Activated B cell treated with CpG ODN at 0.5 μM for 24 hours (primary cell): ENCODE measurements around the gene ARHGAP9. TPM values are rescaled to one million over a fixed set of nuclear protein-coding genes. Genes with fewer than 3 reads are reported as not detected.

ENCODE experiments used
- ATAC-seq: fragments of 200-7000 bp; cut with Tn5 transposase; one replicate; pipeline ENCODE4 v1.10.0; 2021; ENCODE audit warnings: low read depth, mild to moderate bottlenecking, moderate library complexity
- CTCF ChIA-PET: fragments of 350-600 bp; sonication (Branson Sonifier 250); formaldehyde crosslinking; loops from one replicate; lab custom pipeline; 2021; ENCODE audit warnings: antibody characterized with exemption; lab: Charles Lee
- POLR2A ChIA-PET: fragments of 350-600 bp; sonication (Branson Sonifier 250); formaldehyde crosslinking; loops from one replicate; lab custom pipeline; 2021; ENCODE audit warnings: antibody characterized with exemption; lab: Charles Lee
- DNase-seq: peaks from one replicate; pipeline ENCODE4 v3.0.0; 2022
- H3K27ac Mint-ChIP-seq: one replicate; pipeline ENCODE4 v1.8.0; 2020; ENCODE audit warnings: mixed read lengths
- H3K27me3 Mint-ChIP-seq: one replicate; pipeline ENCODE4 v1.8.0; 2021; ENCODE audit warnings: mixed read lengths
- H3K36me3 Mint-ChIP-seq: one replicate; pipeline ENCODE4 v1.8.0; 2021; ENCODE audit warnings: low read depth, mixed read lengths
- H3K4me1 Mint-ChIP-seq: one replicate; pipeline ENCODE4 v1.8.0; 2021; ENCODE audit warnings: mixed read lengths
- H3K4me3 Mint-ChIP-seq: one replicate; pipeline ENCODE4 v1.8.0; 2020; ENCODE audit warnings: mild to moderate bottlenecking, mixed read lengths
- H3K9me3 Mint-ChIP-seq: one replicate; pipeline ENCODE4 v1.8.0; 2020; ENCODE audit warnings: mixed read lengths
- CTCF ChIP-seq: fragments of 200-600 bp; IDR thresholded peaks from one replicate; pipeline ENCODE4 v1.8.0; 2022; ENCODE audit warnings: antibody characterized with exemption, mild to moderate bottlenecking
- intact Hi-C: fragments of 100-400 bp; cut with micrococcal nuclease; formaldehyde crosslinking; loops from one replicate; pipeline ENCODE4 v1.15.1; 2024
- total RNA-seq: library from RNA; stranded (reverse); gene quantifications from 2 replicates; pipeline ENCODE4 v1.2.3, GENCODE V29; 2022

The ARHGAP9 gene
- total RNA-seq, 1 donor from 2014 or later = 98.8 TPM

DNA sequence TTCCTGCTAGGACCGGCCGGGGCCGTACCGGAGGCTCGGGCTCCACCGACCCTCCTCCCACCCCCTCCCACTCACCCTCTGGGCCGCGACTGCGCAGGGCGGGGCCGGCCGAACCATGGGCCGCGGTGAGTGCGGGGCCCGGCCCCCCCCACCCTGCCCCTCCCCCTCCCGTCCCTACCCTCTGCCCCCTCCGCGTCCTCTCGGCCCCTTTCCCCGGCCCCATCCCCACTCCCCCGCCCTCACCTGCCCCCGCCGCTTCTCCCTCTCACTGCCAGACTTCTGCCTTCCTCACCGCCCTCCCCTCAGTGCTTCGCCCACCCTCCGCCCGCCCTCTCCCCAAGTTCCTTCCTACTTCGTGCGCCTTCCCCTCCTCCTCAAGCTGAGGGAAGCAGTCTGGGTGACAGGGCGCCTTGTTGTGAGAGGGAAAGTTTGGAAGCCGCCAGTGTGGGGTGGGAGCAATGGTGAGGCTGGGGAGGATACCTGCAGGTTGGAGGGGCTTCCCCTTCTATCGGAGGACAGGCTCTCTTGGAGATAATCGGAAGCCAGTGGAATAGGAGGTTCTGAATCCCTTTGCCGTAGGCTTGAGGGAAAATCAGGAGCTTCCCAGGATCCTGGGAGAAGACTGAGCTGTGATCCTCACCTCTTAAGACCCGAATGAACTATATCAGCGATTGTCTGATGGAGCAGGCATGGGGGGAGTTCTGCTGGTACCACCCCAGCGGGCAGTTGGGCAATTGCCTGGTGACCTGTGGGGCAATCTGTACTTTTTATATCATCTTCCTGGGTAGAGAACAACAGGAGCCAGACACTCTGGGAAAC lies 43.4 kb upstream of the ARHGAP9 start:
- H3K27me3 Mint-ChIP-seq = no peaks in the 10 kb centered on the region
- H3K9me3 Mint-ChIP-seq = no peaks in the 10 kb centered on the region
- ATAC-seq (no peak), DNase-seq (no peak)
- intact Hi-C loops = loop anchor here (1.0 to 5.0 kb wide), 8 partner anchors 24 to 1696 kb away; partner anchors contain the start of genes DCTN2, DNAJC14, PIP4K2C and RPL41
- H3K27ac Mint-ChIP-seq = peak overlapping the region; percentile 86
- TF ChIP-seq CTCF = no peak
- ChIA-PET POLR2A (interaction anchor here (0.5 to 2.2 kb wide), 8 partner anchors 9 to 805 kb away, joined by 3 to 18 read pairs (median 5); partner anchors contain the start of genes ARHGAP9 and DCTN2), CTCF (no interaction called here)
- peaks cover 52% of the 10 kb centered on the region for H3K4me1 Mint-ChIP-seq
- peak overlapping the region; percentile 92 for H3K4me3 Mint-ChIP-seq
- peaks cover 57% of the 10 kb centered on the region for H3K36me3 Mint-ChIP-seq

- H3K27me3 Mint-ChIP-seq = no peaks in the 10 kb centered on the region
- peaks cover 60% of the 10 kb centered on the region for H3K36me3 Mint-ChIP-seq
- H3K27ac Mint-ChIP-seq = peak within 1 kb of the TSS; percentile 99
- DNase-seq = peak; percentile 90
- no peaks in the 10 kb centered on the region for H3K9me3 Mint-ChIP-seq
- ChIA-PET POLR2A (interaction anchor here (1.2 to 2.2 kb wide), 3 partner anchors 9 to 42 kb away, joined by 3 to 18 read pairs (median 10); partner anchors contain the start of genes ARHGAP9 and DCTN2), CTCF (no interaction called here)
- TF ChIP-seq CTCF = no peak
- H3K4me3 Mint-ChIP-seq = peak within 1 kb of the TSS; percentile 98
- H3K4me1 Mint-ChIP-seq = peaks cover 58% of the 10 kb centered on the region
- intact Hi-C loops = loop anchor here (1.0 to 5.0 kb wide), 8 partner anchors 25 to 1695 kb away; partner anchors contain the start of genes DCTN2, DNAJC14, PIP4K2C and RPL41
- ATAC-seq = peak; percentile 34
Observed at GRCh38 chr12:57522011-57522886, 42.6 kb upstream of the ARHGAP9 start, which contains the start of gene MBD6. Gene MBD6 (plus strand): TSS chr12:57522824. CDS start chr12:57524304, 1,480 bp downstream.

DNA sequence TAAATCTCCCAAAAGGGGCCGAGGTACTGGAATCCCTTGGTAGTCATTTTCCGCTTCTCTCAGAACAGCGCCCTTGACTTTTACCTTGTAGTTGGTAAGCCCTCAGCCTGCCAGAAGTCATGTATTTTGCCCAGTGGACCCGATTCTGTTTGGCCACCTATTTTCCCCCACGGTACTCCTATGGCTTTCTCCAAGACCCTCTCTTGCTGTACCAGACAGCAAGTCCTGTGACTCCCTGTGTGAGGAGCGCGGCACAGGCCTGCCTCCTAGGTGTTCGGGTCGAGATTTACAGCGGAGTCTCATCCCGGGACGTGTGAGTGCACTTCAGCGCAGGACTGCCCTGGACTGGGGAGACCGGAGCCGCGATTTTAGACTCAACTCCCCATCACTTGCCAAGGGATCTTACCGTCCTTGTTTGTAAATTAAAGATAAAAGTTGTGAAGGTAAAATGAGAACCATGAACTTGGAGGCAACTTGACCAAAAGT lies 41.9 kb upstream of the ARHGAP9 start:
- no peak for TF ChIP-seq CTCF
- CTCF ChIA-PET = no interaction called here
- Mint-ChIP-seq H3K9me3 (no peaks in the 10 kb centered on the region), H3K4me1 (peaks cover 59% of the 10 kb centered on the region), H3K27me3 (no peaks in the 10 kb centered on the region), H3K27ac (peak overlapping the region; percentile 99), H3K4me3 (peak overlapping the region; percentile 98), H3K36me3 (peaks cover 60% of the 10 kb centered on the region)
- POLR2A ChIA-PET = interaction anchor here (1.5 to 3.5 kb wide), 3 partner anchors 41 to 231 kb away, joined by 3 to 26 read pairs (median 9); partner anchors contain the start of genes ARHGAP9 and CDK4
- intact Hi-C loops = loop anchor here (1.0 to 5.0 kb wide), 10 partner anchors 26 to 1694 kb away; partner anchors contain the start of genes CDK4, DCTN2, DNAJC14 and PIP4K2C
- ATAC-seq (no peak), DNase-seq (peak; percentile 31)

- Mint-ChIP-seq H3K27me3 (no peaks in the 10 kb centered on the region), H3K4me1 (peaks cover 59% of the 10 kb centered on the region), H3K4me3 (peak within 1 kb of the TSS; percentile 98), H3K27ac (peak within 1 kb of the TSS; percentile 99), H3K36me3 (peaks cover 62% of the 10 kb centered on the region), H3K9me3 (no peaks in the 10 kb centered on the region)
- no peak for TF ChIP-seq CTCF
- ChIA-PET CTCF (no interaction called here), POLR2A (interaction anchor here (0.5 to 3.5 kb wide), 33 partner anchors 8 to 1702 kb away, joined by 3 to 36 read pairs (median 4); partner anchors contain the start of genes ARHGAP9, CDK4, DCTN2 and ESYT1)
- ATAC-seq = peak; percentile 73
- DNase-seq = peak; percentile 99
- intact Hi-C loops = loop anchor here (1.0 to 5.0 kb wide), 10 partner anchors 33 to 1693 kb away; partner anchors contain the start of genes ARHGAP9, CDK4, DNAJC14 and GLI1
Observed at GRCh38 chr12:57520053-57520818, 40.6 kb upstream of the ARHGAP9 start, which contains the start of gene DDIT3. Gene DDIT3 (minus strand): TSS chr12:57520514. CDS start chr12:57517406, 3,108 bp downstream.
